Neural cell (in vitro differentiated cells): ENCODE data around the gene FBXO3.

Experiments used
- CTCF ChIP-seq: fragments of 450-650 bp; IDR thresholded peaks from 2 replicates; pipeline ENCODE4 v1.5.1; 2014; ENCODE audit warnings: antibody characterized with exemption, mild to moderate bottlenecking, moderate library complexity; ENCODE audit not compliant: poor library complexity, severe bottlenecking
- MXI1 ChIP-seq: fragments of 450-650 bp; conservative IDR thresholded peaks from 2 replicates; pipeline ENCODE4 v1.6.1; 2014; ENCODE audit warnings: antibody characterized with exemption, mild to moderate bottlenecking; ENCODE audit not compliant: poor library complexity, severe bottlenecking
- RAD21 ChIP-seq: fragments of 450-650 bp; conservative IDR thresholded peaks from 2 replicates; pipeline ENCODE4 v1.6.1; 2014; ENCODE audit warnings: antibody characterized with exemption, mild to moderate bottlenecking, moderate library complexity
- REST ChIP-seq: IDR thresholded peaks from 2 replicates; pipeline ENCODE4 v1.6.1; 2012; ENCODE audit warnings: borderline replicate concordance
- TAF1 ChIP-seq: IDR thresholded peaks from 2 replicates; pipeline ENCODE4 v1.6.1; 2012; ENCODE audit warnings: low read depth

- TF ChIP-seq TAF1: no peak
- TF ChIP-seq CTCF: peak; percentile 23
- peak; percentile 31 for TF ChIP-seq MXI1
- TF ChIP-seq REST: no peak
- no peak for TF ChIP-seq RAD21
Measured at GRCh38 chr11:33773404-33773986, 825 bp downstream of the FBXO3 start.
